SH-SY5Y (cell line): ENCODE measurements around the gene PGAP3.

Experiments
- GATA2 ChIP-seq: IDR thresholded peaks from 2 replicates; pipeline ENCODE4 v1.6.1; 2011; ENCODE audit warnings: mild to moderate bottlenecking, low read depth, low read length
- GATA3 ChIP-seq: IDR thresholded peaks from 2 replicates; pipeline ENCODE4 v1.6.1; 2011; ENCODE audit warnings: low read depth, mild to moderate bottlenecking, low read length, moderate library complexity

PGAP3 gene

GRCh38 chr17:39704821-39705551, 17.1 kb upstream of the PGAP3 start:
- TF ChIP-seq GATA2 (no peak), GATA3 (no peak)

GRCh38 chr17:39703913-39704312, 16.1 kb upstream of the PGAP3 start:
- no peak for TF ChIP-seq GATA3
- TF ChIP-seq GATA2, result no peak

- TF ChIP-seq GATA2 (no peak), GATA3 (no peak)
These were observed 15.3 kb upstream of the PGAP3 start for GRCh38 chr17:39702901-39703893.

GRCh38 chr17:39701784-39702422, 14.0 kb upstream of the PGAP3 start:
- TF ChIP-seq GATA2, result no peak

- no peak for TF ChIP-seq GATA2
- no peak for TF ChIP-seq GATA3
These were observed 13.3 kb upstream of the PGAP3 start for GRCh38 chr17:39701012-39701783.

GRCh38 chr17:39700148-39700987, 12.5 kb upstream of the PGAP3 start:
- TF ChIP-seq GATA3 (no peak), GATA2 (no peak)

- TF ChIP-seq GATA3 (no peak), GATA2 (no peak)
These were observed 11.9 kb upstream of the PGAP3 start, which contains the start of gene ERBB2 for GRCh38 chr17:39699818-39700147. Gene ERBB2 (plus strand): TSS chr17:39700064. CDS start chr17:39700239, 175 bp downstream.

- no peak for TF ChIP-seq GATA2
- TF ChIP-seq GATA3, result no peak
These were observed 10.1 kb upstream of the PGAP3 start for GRCh38 chr17:39697961-39698360.

GRCh38 chr17:39696731-39697130, 8.9 kb upstream of the PGAP3 start:
- no peak for TF ChIP-seq GATA2

- TF ChIP-seq GATA2 (no peak), GATA3 (no peak)
These were observed 7.2 kb upstream of the PGAP3 start for GRCh38 chr17:39695089-39695474.

- no peak for TF ChIP-seq GATA3
These were observed 6.7 kb upstream of the PGAP3 start for GRCh38 chr17:39694593-39694992.

- TF ChIP-seq GATA2 (no peak), GATA3 (no peak)
These were observed 1.1 kb upstream of the PGAP3 start for GRCh38 chr17:39688945-39689344.

- no peak for TF ChIP-seq GATA2
- no peak for TF ChIP-seq GATA3
These were observed 598 bp upstream of the PGAP3 start for GRCh38 chr17:39688475-39688835.

GRCh38 chr17:39687101-39687545, 734 bp downstream of the PGAP3 start:
- TF ChIP-seq GATA2, result no peak
- TF ChIP-seq GATA3, result no peak
